Endothelial cell of umbilical vein (primary cell): Measurements from ENCODE around the gene FAM222B. TPM values are rescaled to one million over a fixed set of nuclear protein-coding genes. Genes with fewer than 3 reads are reported as not detected.

Source experiments
- BruUV-seq: library from RNA; stranded (reverse); fragments of 400-500 nt; replicated peaks from 2 replicates; lab custom pipeline; 2021; lab: Mats Ljungman, UMichigan
- CTCF ChIA-PET: fragments of 300-600, 350-600 bp; sonication (Branson Sonifier 250); formaldehyde crosslinking; loops from one replicate; lab custom pipeline; 2021; ENCODE audit warnings: antibody characterized with exemption, inconsistent platforms; lab: Charles Lee
- POLR2A ChIA-PET: fragments of 300-600, 350-600 bp; sonication (Branson Sonifier 250); formaldehyde crosslinking; loops from one replicate; lab custom pipeline; 2021; ENCODE audit warnings: antibody characterized with exemption, inconsistent platforms; lab: Charles Lee
- DNase-seq: peaks from one replicate; pipeline ENCODE4 v3.0.0-alpha.2; 2011; ENCODE audit warnings: low read depth, low spot score
- FAIRE-seq: peaks from 2 replicates; lab custom pipeline; 2011; peaks lifted over from hg19 to GRCh38; lab: Jason Lieb, UNC
- H2AFZ ChIP-seq: 2 replicates; pipeline ENCODE4 v1.6.0; 2012; ENCODE audit warnings: low read depth, low read length, control low read depth, inconsistent platforms
- H3K27ac ChIP-seq: 2 replicates; pipeline ENCODE4 v1.5.1; 2011; ENCODE audit warnings: low read depth, mild to moderate bottlenecking, control low read depth, low read length, moderate library complexity; ENCODE audit not compliant: insufficient read depth
- H3K27me3 ChIP-seq, 2 experiments: 2 replicates each; pipeline versions ENCODE4 v1.6.0 to v1.6.1; 2011; ENCODE audit warnings: low read length in 2 of 2, mixed read lengths in 1 of 2; ENCODE audit not compliant: control insufficient read depth in 2 of 2, insufficient read depth in 2 of 2
- H3K36me3 ChIP-seq, 2 experiments: 2 replicates in 1 of 2; 3 replicates in 1 of 2; pipeline ENCODE4 v1.5.1; 2011; ENCODE audit warnings: low read length in 2 of 2, mild to moderate bottlenecking in 1 of 2, moderate library complexity in 1 of 2; ENCODE audit not compliant: control insufficient read depth in 2 of 2, insufficient read depth in 2 of 2; ENCODE audit errors: extremely low read depth in 1 of 2
- H3K4me1 ChIP-seq: 3 replicates; pipeline ENCODE4 v1.5.1; 2011; ENCODE audit warnings: mild to moderate bottlenecking, low read length; ENCODE audit not compliant: control insufficient read depth, insufficient read depth; ENCODE audit errors: extremely low read depth
- H3K4me2 ChIP-seq: 2 replicates; pipeline ENCODE4 v1.6.1; 2011; ENCODE audit warnings: low read length, control low read depth, mixed read lengths; ENCODE audit not compliant: insufficient read depth
- H3K4me3 ChIP-seq, 3 experiments: fragments of 200-600 bp in 1 of 3; sonication (generic), shearing (Covaris generic) in 1 of 3; replicated peaks in 1 of 3; 2 replicates each; pipeline ENCODE4 v1.5.1; 2011 to 2016; ENCODE audit warnings: control low read depth in 3 of 3, low read length in 3 of 3, mild to moderate bottlenecking in 2 of 3, inconsistent platforms in 1 of 3, low read depth in 1 of 3, moderate library complexity in 1 of 3; ENCODE audit not compliant: insufficient read depth in 1 of 3
- H3K79me2 ChIP-seq: 2 replicates; pipeline ENCODE4 v1.6.0; 2012; ENCODE audit warnings: low read length, inconsistent platforms; ENCODE audit not compliant: control insufficient read depth, insufficient read depth
- H3K9ac ChIP-seq: replicated peaks from 2 replicates; pipeline ENCODE3; 2011; ENCODE audit warnings: low read length, control low read depth; ENCODE audit not compliant: insufficient read depth; ENCODE audit errors: extremely low read depth
- H3K9me1 ChIP-seq: replicated peaks from 3 replicates; pipeline ENCODE4 v1.6.0; 2011; ENCODE audit warnings: mild to moderate bottlenecking, low read length; ENCODE audit not compliant: control insufficient read depth, insufficient read depth; ENCODE audit errors: extremely low read depth
- H3K9me3 ChIP-seq: replicated peaks from 2 replicates; pipeline ENCODE4 v1.5.1; 2012; ENCODE audit warnings: low read length, inconsistent platforms; ENCODE audit not compliant: control insufficient read depth, insufficient read depth
- H4K20me1 ChIP-seq: replicated peaks from 2 replicates; pipeline ENCODE3; 2011; ENCODE audit warnings: mild to moderate bottlenecking, low read length; ENCODE audit not compliant: control insufficient read depth, insufficient read depth; ENCODE audit errors: extremely low read depth
- EZH2 ChIP-seq: IDR thresholded peaks from 2 replicates; pipeline ENCODE4 v1.6.1; 2012; ENCODE audit warnings: borderline replicate concordance, low read depth, mild to moderate bottlenecking, moderate library complexity, low read length, inconsistent platforms; ENCODE audit not compliant: severe bottlenecking
- FOS ChIP-seq: IDR thresholded peaks from 2 replicates; pipeline ENCODE4 v1.6.1; 2011; ENCODE audit warnings: mild to moderate bottlenecking, low read length, moderate library complexity, borderline replicate concordance; ENCODE audit not compliant: insufficient read depth
- GATA2 ChIP-seq: IDR thresholded peaks from 2 replicates; pipeline ENCODE4 v1.7.0; 2011; ENCODE audit warnings: low read depth, mild to moderate bottlenecking, moderate library complexity, mixed read lengths, low read length; ENCODE audit not compliant: insufficient read length, insufficient read depth
- JUN ChIP-seq: IDR thresholded peaks from 2 replicates; pipeline ENCODE4 v1.6.1; 2011; ENCODE audit warnings: borderline replicate concordance, low read depth; ENCODE audit not compliant: insufficient read length, insufficient read depth
- MYC ChIP-seq: IDR thresholded peaks from one replicate; pipeline ENCODE4 v1.6.1; 2011; ENCODE audit warnings: mild to moderate bottlenecking, low read depth, low read length
- POLR2A ChIP-seq: IDR thresholded peaks from 2 replicates; pipeline ENCODE4 v1.6.1; 2012; ENCODE audit warnings: low read depth, mild to moderate bottlenecking, control low read depth, low read length
- POLR2AphosphoS5 ChIP-seq: IDR thresholded peaks from 2 replicates; pipeline ENCODE4 v1.6.1; 2012; ENCODE audit warnings: low read depth, mild to moderate bottlenecking, control low read depth, low read length, moderate library complexity; ENCODE audit not compliant: insufficient read depth
- dilution Hi-C: fragments of 300-500 bp; cut with MboI; formaldehyde crosslinking; loops from one replicate; pipeline ENCODE4 v1.15.0; 2019; ENCODE audit warnings: low sequenced_read_pairs; ENCODE audit not compliant: extremely low pct_ligation_motif_present
- intact Hi-C: fragments of 100-400 bp; cut with micrococcal nuclease; formaldehyde crosslinking; loops from one replicate; pipeline ENCODE4 v1.10.0; 2022
- polyA plus RNA-seq, 4 experiments: library from polyadenylated mRNA; depleted of rRNA in 3 of 4; stranded (reverse) in 3 of 4; unstranded in 1 of 4; fragments of >200 nt; gene quantifications; 2 replicates each; pipeline versions ENCODE4 v1.2.1 to v1.2.3, GENCODE V29; 2011 to 2012; ENCODE audit warnings: missing spikeins in 1 of 4
- total RNA-seq: library from RNA; stranded (reverse); gene quantifications from 2 replicates; pipeline ENCODE4 v1.2.3, GENCODE V29; 2021
- TF ChIP-seq, protein P1 (sequence below): IDR thresholded peaks from 2 replicates; pipeline ENCODE4 v1.6.1; 2011; ENCODE audit not compliant: insufficient read depth, insufficient read length
- TF ChIP-seq, protein P2 (sequence below), 2 donors: IDR thresholded peaks; 1 replicate in 1 of 2; 2 replicates in 1 of 2; pipeline ENCODE4 v1.5.1; 2011; ENCODE audit warnings: low read length in 2 of 2, mild to moderate bottlenecking in 2 of 2, moderate library complexity in 2 of 2, control low read depth in 1 of 2, inconsistent platforms in 1 of 2, low read depth in 1 of 2; ENCODE audit not compliant: insufficient read depth in 1 of 2; ENCODE audit errors: extremely low read depth in 1 of 2

Gene FAM222B
- total and polyA plus RNA-seq, 2 donors (not counting 3 experiments of a cell fraction or from before 2014, with no cell fraction given) = 21.1 to 30.6 TPM

DNA sequence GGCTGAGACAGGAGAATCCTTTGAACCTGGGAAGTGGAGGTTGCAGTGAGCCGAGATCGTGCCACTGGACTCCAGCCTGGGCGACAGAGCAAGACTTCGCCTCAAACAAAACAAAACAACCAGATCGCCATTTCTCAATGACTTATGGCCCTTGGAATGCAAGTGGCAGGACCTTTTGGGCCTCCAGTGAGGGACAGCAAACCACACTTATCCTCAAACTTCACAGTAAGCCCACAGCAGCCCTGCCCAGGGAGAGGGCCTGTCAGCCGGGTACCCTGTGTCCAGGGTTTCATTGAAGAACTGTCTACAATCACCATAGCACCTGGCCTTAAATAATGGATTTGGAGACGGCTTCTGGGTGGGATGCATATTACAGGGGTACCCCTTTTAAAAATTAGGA lies 87.1 kb downstream of the FAM222B start:
- no TSS peak for BruUV-seq
- Histone ChIP-seq H3K9ac (no peak overlapping the region), H3K36me3 (peaks cover 4 to 27% of the 10 kb centered on the region in 2 experiments), H3K4me3 (no peak overlapping the region), H3K27me3 (no peaks in the 10 kb centered on the region), H3K27ac (no peak overlapping the region), H4K20me1 (no peaks in the 10 kb centered on the region), H3K4me1 (peaks cover under 1% of the 10 kb centered on the region), H3K4me2 (no peak overlapping the region), H3K79me2 (no peaks in the 10 kb centered on the region), H3K9me1 (no peaks in the 10 kb centered on the region), H2AFZ (no peak overlapping the region), H3K9me3 (no peaks in the 10 kb centered on the region)
- POLR2A ChIA-PET = interaction anchor here (0.7 kb wide), 1 partner anchor 87 kb away, joined by 5 read pairs; the partner anchor contains the start of gene FAM222B
- TF ChIP-seq POLR2AphosphoS5 (no peak), FOS (no peak), JUN (no peak), EZH2 (no peak), MYC (no peak), GATA2 (no peak), POLR2A (no peak)
- TF ChIP-seq, protein P1, sequence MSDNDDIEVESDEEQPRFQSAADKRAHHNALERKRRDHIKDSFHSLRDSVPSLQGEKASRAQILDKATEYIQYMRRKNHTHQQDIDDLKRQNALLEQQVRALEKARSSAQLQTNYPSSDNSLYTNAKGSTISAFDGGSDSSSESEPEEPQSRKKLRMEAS = no peak
- TF ChIP-seq, protein P2, sequence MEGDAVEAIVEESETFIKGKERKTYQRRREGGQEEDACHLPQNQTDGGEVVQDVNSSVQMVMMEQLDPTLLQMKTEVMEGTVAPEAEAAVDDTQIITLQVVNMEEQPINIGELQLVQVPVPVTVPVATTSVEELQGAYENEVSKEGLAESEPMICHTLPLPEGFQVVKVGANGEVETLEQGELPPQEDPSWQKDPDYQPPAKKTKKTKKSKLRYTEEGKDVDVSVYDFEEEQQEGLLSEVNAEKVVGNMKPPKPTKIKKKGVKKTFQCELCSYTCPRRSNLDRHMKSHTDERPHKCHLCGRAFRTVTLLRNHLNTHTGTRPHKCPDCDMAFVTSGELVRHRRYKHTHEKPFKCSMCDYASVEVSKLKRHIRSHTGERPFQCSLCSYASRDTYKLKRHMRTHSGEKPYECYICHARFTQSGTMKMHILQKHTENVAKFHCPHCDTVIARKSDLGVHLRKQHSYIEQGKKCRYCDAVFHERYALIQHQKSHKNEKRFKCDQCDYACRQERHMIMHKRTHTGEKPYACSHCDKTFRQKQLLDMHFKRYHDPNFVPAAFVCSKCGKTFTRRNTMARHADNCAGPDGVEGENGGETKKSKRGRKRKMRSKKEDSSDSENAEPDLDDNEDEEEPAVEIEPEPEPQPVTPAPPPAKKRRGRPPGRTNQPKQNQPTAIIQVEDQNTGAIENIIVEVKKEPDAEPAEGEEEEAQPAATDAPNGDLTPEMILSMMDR (IDR thresholded peaks at IDR 0.05; ENCODE audit: extremely low read depth in 1 of 2, insufficient read depth in 1 of 2, low read depth in 1 of 2, low read length in 2 of 2) = no peak
- CTCF ChIA-PET = interaction anchor here (3.9 to 16.6 kb wide), 2 partner anchors 8 to 26 kb away, joined by 21 to 602 read pairs; partner anchors contain the start of genes NEK8 and TLCD1
- FAIRE-seq (no peak), DNase-seq (no peak)
- intact Hi-C loops = no loop called here
- dilution Hi-C loops = no loop called here
